Measurements from ENCODE around the gene HEATR3.

Gene HEATR3

GRCh38 chr16:50037662-50038220 lies 28.0 kb upstream of the HEATR3 start:
- H3K9me3 ChIP-seq (ENCODE audit: control insufficient read depth, insufficient read depth, low read depth, low read length), result no peaks in the 10 kb centered on the region
- peaks cover 24% of the 10 kb centered on the region for H3K36me3 ChIP-seq (ENCODE audit: control insufficient read depth, insufficient read depth, low read length)
- no peak overlapping the region for H3K4me3 ChIP-seq (ENCODE audit: low read depth, low read length)
- no peak overlapping the region for H3K9ac ChIP-seq (ENCODE audit: low read length)
- H3K27me3 ChIP-seq (ENCODE audit: control insufficient read depth, insufficient read depth, low read length), result no peaks in the 10 kb centered on the region
- no peak overlapping the region for H3K27ac ChIP-seq (ENCODE audit: low read depth, low read length)
- peaks cover 8% of the 10 kb centered on the region; the same call in 1 of the 2 replicates for H3K4me1 ChIP-seq (ENCODE audit: control insufficient read depth, insufficient read depth, low read length)

GRCh38 chr16:50038286-50038685 lies 27.5 kb upstream of the HEATR3 start:
- no peaks in the 10 kb centered on the region for H3K27me3 ChIP-seq (ENCODE audit: control insufficient read depth, insufficient read depth, low read length)
- H3K4me1 ChIP-seq (ENCODE audit: control insufficient read depth, insufficient read depth, low read length), result peaks cover 8% of the 10 kb centered on the region; the same call in 1 of the 2 replicates
- no peak overlapping the region for H3K4me3 ChIP-seq (ENCODE audit: low read depth, low read length)
- no peak overlapping the region for H3K27ac ChIP-seq (ENCODE audit: low read depth, low read length)
- H3K36me3 ChIP-seq (ENCODE audit: control insufficient read depth, insufficient read depth, low read length), result peaks cover 24% of the 10 kb centered on the region
- no peaks in the 10 kb centered on the region for H3K9me3 ChIP-seq (ENCODE audit: control insufficient read depth, insufficient read depth, low read depth, low read length)
- no peak overlapping the region for H3K9ac ChIP-seq (ENCODE audit: low read length)

GRCh38 chr16:50038756-50039529 lies 26.8 kb upstream of the HEATR3 start:
- H3K27ac ChIP-seq (ENCODE audit: low read depth, low read length), result no peak overlapping the region
- peaks cover 8% of the 10 kb centered on the region; the same call in 1 of the 2 replicates for H3K4me1 ChIP-seq (ENCODE audit: control insufficient read depth, insufficient read depth, low read length)

GRCh38 chr16:50040018-50040417 lies 25.8 kb upstream of the HEATR3 start:
- peaks cover 8% of the 10 kb centered on the region; the same call in 1 of the 2 replicates for H3K4me1 ChIP-seq (ENCODE audit: control insufficient read depth, insufficient read depth, low read length)
- H3K9ac ChIP-seq (ENCODE audit: low read length), result no peak overlapping the region
- no peak overlapping the region for H3K27ac ChIP-seq (ENCODE audit: low read depth, low read length)
- H3K36me3 ChIP-seq (ENCODE audit: control insufficient read depth, insufficient read depth, low read length), result peaks cover 13% of the 10 kb centered on the region
- no peak overlapping the region for H3K4me3 ChIP-seq (ENCODE audit: low read depth, low read length)
- no peaks in the 10 kb centered on the region for H3K27me3 ChIP-seq (ENCODE audit: control insufficient read depth, insufficient read depth, low read length)
- no peaks in the 10 kb centered on the region for H3K9me3 ChIP-seq (ENCODE audit: control insufficient read depth, insufficient read depth, low read depth, low read length)

More at GRCh38 chr16:50038756-50039529, 26.8 kb upstream of the HEATR3 start:
- peaks cover 22% of the 10 kb centered on the region for H3K36me3 ChIP-seq (ENCODE audit: control insufficient read depth, insufficient read depth, low read length)
- no peak overlapping the region for H3K4me3 ChIP-seq (ENCODE audit: low read depth, low read length)
- H3K27me3 ChIP-seq (ENCODE audit: control insufficient read depth, insufficient read depth, low read length), result no peaks in the 10 kb centered on the region
- no peak overlapping the region for H3K9ac ChIP-seq (ENCODE audit: low read length)
- H3K9me3 ChIP-seq (ENCODE audit: control insufficient read depth, insufficient read depth, low read depth, low read length), result no peaks in the 10 kb centered on the region

- H3K9me3 ChIP-seq (ENCODE audit: control insufficient read depth, insufficient read depth, low read depth, low read length), result no peaks in the 10 kb centered on the region
- no peak overlapping the region for H3K27ac ChIP-seq (ENCODE audit: low read depth, low read length)
- H3K36me3 ChIP-seq (ENCODE audit: control insufficient read depth, insufficient read depth, low read length), result peaks cover 6% of the 10 kb centered on the region
- peaks cover 8% of the 10 kb centered on the region; the same call in 1 of the 2 replicates for H3K4me1 ChIP-seq (ENCODE audit: control insufficient read depth, insufficient read depth, low read length)
- H3K27me3 ChIP-seq (ENCODE audit: control insufficient read depth, insufficient read depth, low read length), result no peaks in the 10 kb centered on the region
- H3K4me3 ChIP-seq (ENCODE audit: low read depth, low read length), result no peak overlapping the region
- no peak overlapping the region for H3K9ac ChIP-seq (ENCODE audit: low read length)
Measured at GRCh38 chr16:50040710-50041109, 25.1 kb upstream of the HEATR3 start.

GRCh38 chr16:50043358-50043757 lies 22.4 kb upstream of the HEATR3 start:
- no peaks in the 10 kb centered on the region for H3K27me3 ChIP-seq (ENCODE audit: control insufficient read depth, insufficient read depth, low read length)
- H3K27ac ChIP-seq (ENCODE audit: low read depth, low read length), result no peak overlapping the region
- no peak overlapping the region for H3K4me3 ChIP-seq (ENCODE audit: low read depth, low read length)

GRCh38 chr16:50045412-50045811 lies 20.4 kb upstream of the HEATR3 start:
- H3K9me3 ChIP-seq (ENCODE audit: control insufficient read depth, insufficient read depth, low read depth, low read length), result no peaks in the 10 kb centered on the region
- H3K4me1 ChIP-seq (ENCODE audit: control insufficient read depth, insufficient read depth, low read length), result no peaks in the 10 kb centered on the region
- no peak overlapping the region for H3K27ac ChIP-seq (ENCODE audit: low read depth, low read length)
- no peak overlapping the region for H3K4me3 ChIP-seq (ENCODE audit: low read depth, low read length)
- H3K36me3 ChIP-seq (ENCODE audit: control insufficient read depth, insufficient read depth, low read length), result no peaks in the 10 kb centered on the region
- H3K27me3 ChIP-seq (ENCODE audit: control insufficient read depth, insufficient read depth, low read length), result no peaks in the 10 kb centered on the region
- no peak overlapping the region for H3K9ac ChIP-seq (ENCODE audit: low read length)

More at GRCh38 chr16:50043358-50043757, 22.4 kb upstream of the HEATR3 start:
- Histone ChIP-seq H3K4me1 (ENCODE audit: control insufficient read depth, insufficient read depth, low read length) (peaks cover 8% of the 10 kb centered on the region; the same call in 1 of the 2 replicates), H3K9ac (ENCODE audit: low read length) (no peak overlapping the region), H3K9me3 (ENCODE audit: control insufficient read depth, insufficient read depth, low read depth, low read length) (no peaks in the 10 kb centered on the region), H3K36me3 (ENCODE audit: control insufficient read depth, insufficient read depth, low read length) (no peaks in the 10 kb centered on the region)

- Histone ChIP-seq H3K4me3 (ENCODE audit: low read depth, low read length) (no peak overlapping the region), H3K27me3 (ENCODE audit: control insufficient read depth, insufficient read depth, low read length) (no peaks in the 10 kb centered on the region), H3K9me3 (ENCODE audit: control insufficient read depth, insufficient read depth, low read depth, low read length) (no peaks in the 10 kb centered on the region), H3K9ac (ENCODE audit: low read length) (no peak overlapping the region), H3K36me3 (ENCODE audit: control insufficient read depth, insufficient read depth, low read length) (no peaks in the 10 kb centered on the region), H3K27ac (ENCODE audit: low read depth, low read length) (no peak overlapping the region), H3K4me1 (ENCODE audit: control insufficient read depth, insufficient read depth, low read length) (no peaks in the 10 kb centered on the region)
Measured at GRCh38 chr16:50046853-50047252, 18.9 kb upstream of the HEATR3 start.

- H3K9me3 ChIP-seq (ENCODE audit: control insufficient read depth, insufficient read depth, low read depth, low read length), result no peaks in the 10 kb centered on the region
- no peaks in the 10 kb centered on the region for H3K27me3 ChIP-seq (ENCODE audit: control insufficient read depth, insufficient read depth, low read length)
- no peaks in the 10 kb centered on the region for H3K4me1 ChIP-seq (ENCODE audit: control insufficient read depth, insufficient read depth, low read length)
- no peak overlapping the region for H3K9ac ChIP-seq (ENCODE audit: low read length)
- no peak overlapping the region for H3K27ac ChIP-seq (ENCODE audit: low read depth, low read length)
- no peaks in the 10 kb centered on the region for H3K36me3 ChIP-seq (ENCODE audit: control insufficient read depth, insufficient read depth, low read length)
- no peak overlapping the region for H3K4me3 ChIP-seq (ENCODE audit: low read depth, low read length)
Measured at GRCh38 chr16:50047864-50048263, 17.9 kb upstream of the HEATR3 start.

- Histone ChIP-seq H3K27ac (ENCODE audit: low read depth, low read length) (no peak overlapping the region), H3K9ac (ENCODE audit: low read length) (no peak overlapping the region), H3K36me3 (ENCODE audit: control insufficient read depth, insufficient read depth, low read length) (no peaks in the 10 kb centered on the region), H3K9me3 (ENCODE audit: control insufficient read depth, insufficient read depth, low read depth, low read length) (no peaks in the 10 kb centered on the region), H3K27me3 (ENCODE audit: control insufficient read depth, insufficient read depth, low read length) (no peaks in the 10 kb centered on the region), H3K4me3 (ENCODE audit: low read depth, low read length) (no peak overlapping the region), H3K4me1 (ENCODE audit: control insufficient read depth, insufficient read depth, low read length) (no peaks in the 10 kb centered on the region)
Measured at GRCh38 chr16:50050802-50051201, 15.0 kb upstream of the HEATR3 start.

- no peak overlapping the region for H3K4me3 ChIP-seq (ENCODE audit: low read depth, low read length)
- no peak overlapping the region for H3K27ac ChIP-seq (ENCODE audit: low read depth, low read length)
- H3K9ac ChIP-seq (ENCODE audit: low read length), result no peak overlapping the region
- H3K9me3 ChIP-seq (ENCODE audit: control insufficient read depth, insufficient read depth, low read depth, low read length), result peaks cover 3% of the 10 kb centered on the region; the same call in 1 of the 2 replicates
- no peaks in the 10 kb centered on the region for H3K36me3 ChIP-seq (ENCODE audit: control insufficient read depth, insufficient read depth, low read length)
- H3K27me3 ChIP-seq (ENCODE audit: control insufficient read depth, insufficient read depth, low read length), result no peaks in the 10 kb centered on the region; the same call in 1 of the 2 replicates
- H3K4me1 ChIP-seq (ENCODE audit: control insufficient read depth, insufficient read depth, low read length), result no peaks in the 10 kb centered on the region
Measured at GRCh38 chr16:50056226-50056625, 9.5 kb upstream of the HEATR3 start.

All from HUES6 (cell line).